GM23248 (cell line): ENCODE data around the gene SNX5.

ENCODE experiments used
- EZH2 ChIP-seq: fragments of 200-600 bp; sonication (generic); IDR thresholded peaks from 2 replicates; pipeline ENCODE4 v1.6.1; 2018; ENCODE audit warnings: antibody characterized with exemption, mild to moderate bottlenecking; ENCODE audit not compliant: insufficient read depth, poor library complexity, severe bottlenecking
- EZH2phosphoT487 ChIP-seq: fragments of 200-600 bp; sonication (generic); IDR thresholded peaks from 2 replicates; pipeline ENCODE4 v1.6.1; 2018; ENCODE audit warnings: antibody characterized with exemption, moderate library complexity, mild to moderate bottlenecking, low read depth; ENCODE audit not compliant: insufficient read depth

DNA sequence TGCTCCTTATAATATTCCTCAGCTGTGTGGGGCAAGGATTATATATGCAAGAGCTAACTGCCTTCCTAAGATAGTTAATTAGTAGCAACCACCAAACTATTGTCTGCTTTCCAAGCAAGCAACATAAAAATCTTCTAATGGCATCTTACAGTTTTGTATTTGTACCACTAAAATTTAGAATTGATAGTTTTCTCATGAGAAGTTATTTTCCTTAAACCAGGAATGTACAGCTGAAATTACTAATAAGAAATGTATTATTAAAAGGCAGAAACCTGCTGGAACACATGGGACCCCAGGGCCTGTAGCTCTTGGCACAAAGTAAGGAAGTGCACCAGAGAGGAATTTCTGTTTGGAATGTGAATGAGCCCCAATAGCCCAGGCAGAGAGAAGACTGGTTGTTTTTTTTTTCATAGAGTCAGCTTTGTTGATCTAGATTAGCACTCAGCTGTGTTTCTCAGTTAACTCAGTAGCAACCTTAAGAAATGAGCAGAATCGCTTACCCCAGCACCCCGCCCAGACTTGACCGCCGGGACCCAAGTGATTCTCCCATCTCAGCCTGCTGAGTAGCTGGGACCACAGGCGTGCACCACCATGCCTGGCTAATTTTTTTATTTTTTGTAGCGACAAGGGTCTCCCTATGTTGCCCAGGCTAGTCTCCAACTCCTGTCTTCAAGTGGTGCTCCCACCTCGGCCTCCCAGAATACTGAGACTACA lies 2.9 kb upstream of the SNX5 start:
- TF ChIP-seq EZH2 (no peak), EZH2phosphoT487 (no peak)
